NCI-H1105 treated with DMSO at 0.1 percent for 48 hours (cell line): ENCODE results near the gene KANTR.

Source experiments
- DNase-seq: peaks from one replicate; lab custom pipeline; 2025; lab: John Stamatoyannopoulos, UW

Gene KANTR

GRCh38 chrX:53081925-53082772 lies 11.8 kb upstream of the KANTR start, which contains the start of gene TSPYL2:
TSS of gene TSPYL2 (plus strand) at chrX:53082367. CDS start at chrX:53082499, 132 bp downstream.
- peak; percentile 91 for DNase-seq

GRCh38 chrX:53082773-53083616 lies 10.9 kb upstream of the KANTR start:
- no peak for DNase-seq

GRCh38 chrX:53084043-53084570 lies 9.8 kb upstream of the KANTR start:
- no peak for DNase-seq

- no peak for DNase-seq
These were observed 9.1 kb upstream of the KANTR start for GRCh38 chrX:53084863-53085262.

GRCh38 chrX:53085661-53086229 lies 8.2 kb upstream of the KANTR start:
- DNase-seq, result no peak

- no peak for DNase-seq
These were observed 7.5 kb upstream of the KANTR start for GRCh38 chrX:53086464-53086863.

GRCh38 chrX:53087388-53087831 lies 6.5 kb upstream of the KANTR start:
- DNase-seq, result no peak

- peak; percentile 84 for DNase-seq
These were observed 5.6 kb upstream of the KANTR start for GRCh38 chrX:53088136-53088974.

- DNase-seq, result peak; percentile 68
These were observed 4.6 kb upstream of the KANTR start for GRCh38 chrX:53089224-53089842.

- DNase-seq, result no peak
These were observed 4.0 kb upstream of the KANTR start for GRCh38 chrX:53089925-53090324.

- no peak for DNase-seq
These were observed 2.6 kb upstream of the KANTR start for GRCh38 chrX:53091354-53091753.

- DNase-seq, result peak; percentile 43
These were observed 726 bp upstream of the KANTR start for GRCh38 chrX:53093177-53093655.

GRCh38 chrX:53094582-53094905 lies 602 bp downstream of the KANTR start:
- DNase-seq, result no peak

GRCh38 chrX:53095796-53096195 lies 1.9 kb downstream of the KANTR start:
- no peak for DNase-seq

- DNase-seq, result no peak
These were observed 21.1 kb downstream of the KANTR start for GRCh38 chrX:53114864-53115549.

GRCh38 chrX:53115550-53115874 lies 21.6 kb downstream of the KANTR start:
- no peak for DNase-seq

- no peak for DNase-seq
These were observed 22.2 kb downstream of the KANTR start for GRCh38 chrX:53116101-53116500.

- no peak for DNase-seq
These were observed 28.1 kb downstream of the KANTR start for GRCh38 chrX:53122013-53122412.

- DNase-seq, result no peak
These were observed 31.6 kb downstream of the KANTR start for GRCh38 chrX:53125506-53125905.

- no peak for DNase-seq
These were observed 32.4 kb downstream of the KANTR start for GRCh38 chrX:53126377-53126776.
